ENCODE data around the gene PDGFRA.

The PDGFRA gene

DNA sequence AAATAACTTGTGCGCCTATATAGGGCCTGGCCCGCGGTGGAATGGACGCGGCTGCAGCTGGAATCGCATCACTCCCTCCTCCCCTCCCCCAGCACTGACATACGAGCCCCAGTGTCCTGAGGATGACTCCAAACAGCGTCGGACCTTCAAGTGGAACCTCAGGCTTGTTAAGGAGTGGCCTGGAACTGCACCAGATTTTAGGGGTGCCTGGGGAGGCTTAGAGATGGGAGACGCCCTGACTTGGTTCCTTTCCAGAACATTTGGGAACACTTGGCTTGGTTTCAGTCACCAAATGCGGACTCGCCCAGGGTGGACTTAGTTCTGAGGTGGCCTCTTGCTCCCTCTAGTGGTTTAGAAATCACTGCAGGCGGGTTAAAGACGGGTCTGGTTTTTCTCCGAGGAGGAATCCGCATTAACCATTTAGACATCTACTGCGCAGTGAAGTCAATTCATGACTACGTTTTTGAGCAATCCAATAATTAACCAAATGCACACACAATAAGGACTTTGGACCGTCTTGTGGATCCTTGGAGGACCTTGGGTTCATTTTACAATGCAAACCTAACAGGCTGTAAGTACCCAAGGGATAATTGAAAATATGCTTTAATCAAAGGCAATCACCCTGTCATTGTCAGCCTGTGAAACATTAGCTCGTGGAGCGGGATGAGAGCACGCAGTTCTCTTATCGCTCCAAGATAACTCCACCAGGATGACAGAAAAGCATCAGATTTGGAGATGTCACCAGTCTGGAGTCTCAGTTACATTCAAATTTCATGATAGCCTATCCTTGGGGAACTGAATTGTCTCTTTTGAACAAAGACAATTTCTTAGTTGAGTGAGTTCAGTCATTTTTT, 11.2 kb upstream of the PDGFRA start:
- Mint-ChIP-seq H3K27ac (no peak overlapping the region), H3K4me3 (no peak overlapping the region)

GRCh38 chr4:54218736-54219135, 10.4 kb upstream of the PDGFRA start:
- Mint-ChIP-seq H3K27me3 (peaks cover 42 to 69% of the 10 kb centered on the region in 2 donors), H3K9me3 (no peaks in the 10 kb centered on the region), H3K27ac (no peak overlapping the region), H3K4me3 (no peak overlapping the region), H3K4me1 (ENCODE audit: low read depth in 2 of 2) (peaks cover 0 to 5% of the 10 kb centered on the region in 2 donors), H3K36me3 (ENCODE audit: insufficient read depth) (no peaks in the 10 kb centered on the region)
- DNase-seq (no peak), ATAC-seq (replicated peaks) (no peak)

More for the DNA sequence above, 11.2 kb upstream of the PDGFRA start:
- Mint-ChIP-seq H3K4me1 (ENCODE audit: low read depth in 2 of 2) (peaks cover 0 to 5% of the 10 kb centered on the region in 2 donors), H3K9me3 (no peaks in the 10 kb centered on the region), H3K27me3 (peaks cover 35 to 64% of the 10 kb centered on the region in 2 donors), H3K36me3 (ENCODE audit: insufficient read depth) (no peaks in the 10 kb centered on the region)
- DNase-seq = peak; percentile 39 to 46 (median 40)
- ATAC-seq (replicated peaks) = peak; percentile 62

- no peak for ATAC-seq (replicated peaks)
- H3K4me3 Mint-ChIP-seq = peak overlapping the region; percentile 61 to 74
- no peak for DNase-seq
- H3K36me3 Mint-ChIP-seq (ENCODE audit: insufficient read depth) = peaks cover 4% of the 10 kb centered on the region
- H3K4me1 Mint-ChIP-seq (ENCODE audit: low read depth in 2 of 2) = peaks cover 13 to 21% of the 10 kb centered on the region in 2 donors
- no peaks in the 10 kb centered on the region for H3K9me3 Mint-ChIP-seq
- H3K27me3 Mint-ChIP-seq = peaks cover 89 to 94% of the 10 kb centered on the region in 2 donors
- no peak overlapping the region for H3K27ac Mint-ChIP-seq
These were observed 4.0 kb upstream of the PDGFRA start for GRCh38 chr4:54224996-54225597.

DNA sequence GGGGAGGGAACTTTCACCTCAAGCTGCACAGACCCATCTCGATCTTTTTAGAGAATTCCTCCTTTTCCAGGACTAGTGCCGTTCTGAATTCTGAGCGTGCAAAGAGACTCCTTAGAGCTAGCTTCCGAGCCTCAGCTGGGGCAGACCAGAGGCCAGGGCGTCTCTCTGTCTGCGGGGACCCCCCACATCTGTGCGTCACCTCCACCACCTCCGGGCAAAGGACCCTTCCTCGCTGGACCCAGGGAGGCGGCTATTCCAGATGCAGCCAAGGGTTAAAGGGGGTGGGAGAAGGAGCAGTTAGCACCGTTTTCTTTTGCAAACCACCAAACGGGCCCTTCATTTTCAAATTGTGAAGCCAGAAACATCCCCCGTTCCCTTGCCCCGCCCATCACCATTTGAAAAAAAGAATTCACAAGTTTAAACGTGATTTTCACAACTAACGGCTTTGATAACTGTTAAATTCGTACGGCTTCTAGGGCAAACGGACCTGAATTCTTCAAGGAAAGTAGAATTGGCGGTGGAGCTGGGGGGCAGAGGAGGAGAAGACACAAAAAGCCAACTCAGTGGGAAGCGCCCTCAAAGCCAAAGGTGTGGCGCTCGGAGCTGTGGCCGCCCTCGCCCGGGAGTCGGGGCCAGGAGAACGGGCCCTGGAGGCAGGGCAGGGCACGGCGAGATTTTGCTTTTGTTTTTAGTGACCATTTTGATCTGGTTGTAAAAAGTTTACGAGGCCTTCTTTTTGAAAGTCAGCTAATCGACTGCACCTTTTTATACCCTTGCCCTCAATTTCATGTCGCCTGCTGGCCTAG, 3.3 kb upstream of the PDGFRA start:
- H3K27ac Mint-ChIP-seq = no peak overlapping the region
- H3K4me1 Mint-ChIP-seq (ENCODE audit: low read depth in 2 of 2) = peaks cover 13 to 21% of the 10 kb centered on the region in 2 donors
- peak overlapping the region; percentile 61 to 74 for H3K4me3 Mint-ChIP-seq
- H3K27me3 Mint-ChIP-seq = peaks cover 88 to 96% of the 10 kb centered on the region in 2 donors
- no peaks in the 10 kb centered on the region for H3K9me3 Mint-ChIP-seq
- no peak for DNase-seq
- H3K36me3 Mint-ChIP-seq (ENCODE audit: insufficient read depth) = peaks cover 4% of the 10 kb centered on the region
- ATAC-seq (replicated peaks) = no peak

DNA sequence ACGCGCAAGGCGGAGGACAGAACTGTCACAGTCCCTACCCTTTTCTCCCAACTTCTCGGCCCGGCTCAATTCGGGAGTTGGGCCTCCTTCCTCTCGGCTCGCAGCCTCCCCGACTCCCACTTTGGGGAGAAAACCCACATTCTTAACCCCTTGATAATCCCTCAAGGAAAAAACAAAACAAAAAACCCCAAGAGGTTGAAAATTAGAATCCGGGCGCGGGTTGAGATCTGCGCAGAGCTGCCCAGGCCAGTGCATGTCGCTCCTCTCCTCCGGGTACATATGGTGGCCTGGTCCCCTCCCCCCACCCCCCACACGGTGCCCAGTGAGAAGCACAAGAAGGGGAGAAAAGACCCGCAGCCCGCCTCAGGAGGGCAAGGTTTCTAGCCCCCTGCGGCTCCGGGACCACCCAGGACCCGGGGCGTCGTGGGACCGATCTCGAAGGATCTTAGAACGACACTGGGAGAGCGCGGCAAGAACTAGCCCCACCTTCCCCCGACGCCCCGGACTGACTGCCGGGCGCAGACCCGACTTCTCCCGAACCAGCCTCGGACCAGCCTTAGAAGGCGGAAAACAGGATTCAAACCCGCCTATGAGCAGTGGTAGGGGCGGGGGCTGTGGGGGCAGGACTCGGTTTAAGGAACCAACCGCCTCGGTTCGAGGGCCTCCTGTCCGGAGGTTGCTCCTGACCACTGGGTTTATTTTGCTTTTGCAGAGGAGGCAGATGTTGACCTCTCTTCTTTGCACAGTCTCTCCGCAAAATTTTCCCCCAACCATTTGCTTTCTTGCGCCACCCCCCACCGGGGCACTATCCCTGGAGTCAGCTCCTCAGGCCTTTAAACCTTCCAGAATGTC, 2.5 kb upstream of the PDGFRA start:
- Mint-ChIP-seq H3K27me3 (peaks cover 93 to 100% of the 10 kb centered on the region in 2 donors), H3K9me3 (no peaks in the 10 kb centered on the region), H3K27ac (no peak overlapping the region), H3K36me3 (ENCODE audit: insufficient read depth) (peaks cover 4% of the 10 kb centered on the region), H3K4me1 (ENCODE audit: low read depth in 2 of 2) (peaks cover 13 to 21% of the 10 kb centered on the region in 2 donors), H3K4me3 (peak overlapping the region; percentile 61 to 74)
- ATAC-seq (replicated peaks) (no peak), DNase-seq (no peak)

GRCh38 chr4:54227256-54228055, 1.6 kb upstream of the PDGFRA start:
- ATAC-seq (replicated peaks) (no peak), DNase-seq (no peak)
- H3K9me3 Mint-ChIP-seq = no peaks in the 10 kb centered on the region
- no peak overlapping the region for H3K27ac Mint-ChIP-seq
- peak overlapping the region; percentile 51 to 74 for H3K4me3 Mint-ChIP-seq
- H3K27me3 Mint-ChIP-seq = peaks cover 96 to 100% of the 10 kb centered on the region in 2 donors
- H3K36me3 Mint-ChIP-seq (ENCODE audit: insufficient read depth) = peaks cover 4% of the 10 kb centered on the region
- H3K4me1 Mint-ChIP-seq (ENCODE audit: low read depth in 2 of 2) = peaks cover 19 to 21% of the 10 kb centered on the region in 2 donors

DNA sequence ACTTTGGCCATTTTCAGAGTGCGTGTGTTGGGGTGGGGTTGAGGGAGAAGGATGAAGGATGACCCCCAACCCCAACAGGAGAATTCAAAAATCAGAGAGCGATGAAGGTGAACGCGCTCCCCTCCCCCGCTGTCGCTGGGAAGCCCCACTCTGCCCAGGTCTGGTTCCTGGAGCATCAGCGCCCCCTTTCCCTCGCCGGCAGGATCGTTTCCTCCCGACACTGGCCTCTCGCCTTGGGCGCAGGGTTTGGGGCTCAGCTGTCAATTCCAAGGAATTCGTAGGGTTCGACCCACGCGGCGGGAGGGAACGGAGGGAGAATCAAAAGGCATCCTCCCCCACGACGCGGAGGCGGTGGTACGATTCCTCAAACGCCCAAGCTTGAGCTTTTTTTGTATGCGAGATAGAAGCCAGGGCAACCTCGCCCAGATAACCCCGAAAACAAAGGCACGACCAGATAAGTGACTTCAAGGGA, 1.0 kb upstream of the PDGFRA start:
- H3K4me1 Mint-ChIP-seq (ENCODE audit: low read depth in 2 of 2) = peaks cover 19 to 21% of the 10 kb centered on the region in 2 donors
- no peak for ATAC-seq (replicated peaks)
- no peaks in the 10 kb centered on the region for H3K9me3 Mint-ChIP-seq
- H3K36me3 Mint-ChIP-seq (ENCODE audit: insufficient read depth) = peaks cover 4% of the 10 kb centered on the region
- no peak for DNase-seq
- H3K4me3 Mint-ChIP-seq = peak overlapping the region in 1 of 2 donors; percentile 0
- H3K27ac Mint-ChIP-seq = no peak overlapping the region
- H3K27me3 Mint-ChIP-seq = peaks cover 90 to 96% of the 10 kb centered on the region in 2 donors

DNA sequence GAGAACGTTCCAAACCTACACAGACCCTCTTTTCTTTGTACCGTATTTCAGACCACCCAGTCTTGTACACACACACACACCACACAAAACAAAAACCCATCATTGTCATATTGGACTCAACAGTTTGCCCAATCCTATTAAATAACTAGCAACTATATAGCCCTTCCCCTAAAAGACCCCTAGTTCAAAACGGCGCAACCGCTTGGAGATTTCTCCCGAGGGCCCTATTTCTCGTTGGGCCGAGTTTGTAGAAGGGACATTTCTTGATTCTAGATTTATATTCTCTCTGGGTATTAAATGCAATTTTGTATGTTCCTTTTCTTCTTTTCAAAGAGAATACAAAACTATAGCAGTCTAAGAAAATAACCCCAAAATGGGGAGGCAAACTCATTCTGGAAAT, 547 bp upstream of the PDGFRA start:
- no peak for DNase-seq
- ATAC-seq (replicated peaks) = no peak
- Mint-ChIP-seq H3K4me3 (peak overlapping the region in 1 of 2 donors; percentile 0), H3K27ac (no peak overlapping the region), H3K9me3 (no peaks in the 10 kb centered on the region), H3K36me3 (ENCODE audit: insufficient read depth) (peaks cover 4% of the 10 kb centered on the region), H3K4me1 (ENCODE audit: low read depth in 2 of 2) (peaks cover 19 to 21% of the 10 kb centered on the region in 2 donors), H3K27me3 (peaks cover 86 to 91% of the 10 kb centered on the region in 2 donors)

DNA sequence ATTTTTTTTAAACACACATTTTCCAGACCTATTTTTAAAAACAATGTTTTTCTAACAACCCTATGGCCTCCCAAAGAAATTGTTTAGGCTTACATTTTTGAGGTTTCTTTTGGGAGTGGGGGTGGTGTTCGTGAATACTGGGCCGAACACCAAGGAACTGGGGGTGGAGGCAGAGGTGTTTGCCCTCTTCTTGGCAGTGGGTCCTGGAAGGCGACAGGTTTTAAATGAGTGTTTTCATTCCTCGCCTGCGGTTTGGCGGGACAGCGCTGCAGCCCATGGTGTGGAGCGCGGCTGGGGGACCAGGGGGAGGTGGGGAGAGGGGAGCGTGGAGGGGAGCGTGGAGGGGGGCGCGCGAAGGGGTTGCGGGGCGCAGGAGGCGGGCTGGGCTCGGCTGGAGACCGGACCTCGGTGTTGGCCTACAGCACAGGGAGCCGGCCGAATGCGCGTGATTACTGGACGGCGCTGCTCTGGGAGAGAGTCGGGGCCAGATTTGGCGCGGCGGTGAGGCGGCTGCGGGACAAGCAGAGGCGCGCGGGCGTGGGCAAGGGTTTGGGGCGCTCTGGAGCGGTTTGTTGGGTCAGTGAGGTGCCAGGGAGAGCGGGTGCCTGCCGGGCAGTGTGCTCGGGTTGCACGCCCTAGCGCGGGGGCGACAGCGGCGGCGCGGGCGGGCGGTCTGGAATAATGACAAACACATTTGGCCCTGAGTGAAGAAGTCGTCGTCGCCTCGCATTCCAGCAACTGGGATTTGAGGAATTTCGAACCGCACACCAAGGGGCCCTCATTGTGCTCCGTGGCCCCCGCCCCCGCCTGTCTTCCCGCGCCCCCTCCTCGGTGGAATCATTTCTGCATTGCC, 764 bp downstream of the PDGFRA start:
- Mint-ChIP-seq H3K4me1 (ENCODE audit: low read depth in 2 of 2) (peaks cover 21 to 23% of the 10 kb centered on the region in 2 donors), H3K27ac (no peak overlapping the region), H3K36me3 (ENCODE audit: insufficient read depth) (peaks cover 4% of the 10 kb centered on the region), H3K9me3 (no peaks in the 10 kb centered on the region), H3K4me3 (no peak overlapping the region), H3K27me3 (peaks cover 85 to 91% of the 10 kb centered on the region in 2 donors)
- ATAC-seq (replicated peaks) (no peak), DNase-seq (no peak)

GRCh38 chr4:54230484-54231418, 1.7 kb downstream of the PDGFRA start:
- Mint-ChIP-seq H3K27me3 (peaks cover 82 to 91% of the 10 kb centered on the region in 2 donors), H3K36me3 (ENCODE audit: insufficient read depth) (peaks cover 4% of the 10 kb centered on the region), H3K9me3 (no peaks in the 10 kb centered on the region), H3K4me3 (peak overlapping the region in 1 of 2 donors; percentile 40), H3K27ac (no peak overlapping the region), H3K4me1 (ENCODE audit: low read depth in 2 of 2) (peaks cover 20 to 21% of the 10 kb centered on the region in 2 donors)
- DNase-seq = no peak
- no peak for ATAC-seq (replicated peaks)
